GM19043 (cell line): ENCODE data around the gene ITIH1.

Experiments
- ATAC-seq: cut with Tn5 transposase; IDR thresholded peaks from one replicate; pipeline ENCODE4 v1.9.1; 2021; ENCODE audit warnings: low read depth; ENCODE audit not compliant: unreplicated experiment

ITIH1 gene

GRCh38 chr3:52811452-52812011, 34.1 kb downstream of the ITIH1 start:
- no peak for ATAC-seq

DNA sequence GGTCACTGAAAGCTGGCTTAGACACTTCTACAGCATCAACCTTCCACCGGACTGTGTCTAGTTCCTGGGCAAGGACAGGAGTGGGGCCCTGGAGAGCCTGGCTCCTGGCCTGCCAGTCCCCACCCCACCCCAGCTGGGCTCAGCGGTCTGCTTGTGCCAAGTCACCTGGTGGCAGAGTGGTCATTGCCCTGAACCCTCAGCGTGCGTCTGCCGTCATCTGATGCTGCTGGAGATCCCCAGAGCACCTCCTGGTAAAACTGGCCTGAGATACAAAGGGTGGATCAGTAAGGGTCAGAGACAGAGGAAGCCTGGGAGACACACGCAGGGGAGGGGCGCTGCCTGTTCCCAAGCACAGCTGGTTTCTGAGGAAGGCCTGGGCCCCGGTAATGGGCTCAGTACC, 36.4 kb downstream of the ITIH1 start:
- ATAC-seq: no peak

- no peak for ATAC-seq
These were observed 38.8 kb downstream of the ITIH1 start for GRCh38 chr3:52816199-52816598.

- ATAC-seq: no peak
These were observed 39.3 kb downstream of the ITIH1 start for GRCh38 chr3:52816654-52817053.

GRCh38 chr3:52817221-52817620, 39.8 kb downstream of the ITIH1 start:
- ATAC-seq: no peak

DNA sequence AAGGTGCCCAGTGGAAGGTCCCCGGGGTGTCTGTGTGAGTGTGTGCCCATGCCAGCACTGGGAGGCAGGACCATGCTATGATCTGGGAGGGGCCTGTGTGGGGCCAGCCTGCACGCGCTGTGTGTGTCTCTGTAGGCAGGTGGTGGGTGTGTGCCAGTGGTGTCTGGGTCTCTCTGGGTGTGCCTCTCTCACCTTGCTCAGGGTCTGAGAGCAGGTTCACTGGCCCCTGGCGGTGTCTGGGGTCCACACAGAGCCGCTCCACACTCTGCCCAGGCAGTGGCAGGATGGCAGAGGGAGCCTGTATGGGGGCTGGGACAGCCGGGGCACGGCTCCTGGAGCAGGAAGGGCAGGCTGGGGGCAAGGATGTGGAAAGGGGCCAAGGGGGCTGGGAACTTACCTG, 40.5 kb downstream of the ITIH1 start:
- ATAC-seq: no peak

GRCh38 chr3:52819936-52820335, 42.5 kb downstream of the ITIH1 start:
- ATAC-seq: no peak

- no peak for ATAC-seq
These were observed 43.3 kb downstream of the ITIH1 start for GRCh38 chr3:52820736-52821135.

DNA sequence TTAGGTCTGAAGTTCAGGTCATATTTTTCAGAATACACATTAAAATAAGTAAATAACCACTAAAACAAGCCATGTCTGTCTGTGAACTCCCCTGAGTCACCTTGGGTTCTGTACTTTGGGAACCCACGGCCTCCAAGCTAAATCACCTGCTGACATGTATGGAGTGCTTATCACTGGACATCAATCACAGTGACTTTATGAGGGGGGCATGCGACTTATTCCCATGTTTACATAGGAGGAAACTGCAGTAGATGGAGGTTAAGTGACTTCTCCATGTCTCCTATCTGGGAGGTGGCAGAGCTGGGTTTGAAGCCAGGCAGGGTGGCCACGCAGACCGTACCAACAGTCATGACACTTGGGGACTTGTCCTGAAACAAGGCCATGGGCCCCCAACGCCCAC, 45.0 kb downstream of the ITIH1 start:
- ATAC-seq: no peak

DNA sequence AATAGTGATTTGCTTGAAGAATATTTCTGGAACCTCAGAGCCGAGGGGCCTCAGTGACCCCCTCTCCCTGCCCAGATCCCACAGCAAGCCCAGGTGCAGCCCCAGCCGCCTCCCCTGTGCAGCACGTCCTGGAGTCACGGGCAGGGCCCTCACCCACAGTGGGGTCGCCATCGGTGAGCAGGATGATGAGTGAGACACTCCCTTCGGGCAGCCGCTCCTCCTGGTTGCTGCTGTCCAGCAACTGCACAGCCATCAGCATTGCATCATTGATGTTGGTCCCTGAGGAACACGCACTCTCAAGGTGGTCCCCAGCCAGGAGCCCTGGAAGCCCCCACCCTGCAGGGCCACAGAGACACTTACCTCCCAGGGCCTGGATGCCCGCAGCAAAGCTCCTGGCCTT, 46.6 kb downstream of the ITIH1 start:
- no peak for ATAC-seq

DNA sequence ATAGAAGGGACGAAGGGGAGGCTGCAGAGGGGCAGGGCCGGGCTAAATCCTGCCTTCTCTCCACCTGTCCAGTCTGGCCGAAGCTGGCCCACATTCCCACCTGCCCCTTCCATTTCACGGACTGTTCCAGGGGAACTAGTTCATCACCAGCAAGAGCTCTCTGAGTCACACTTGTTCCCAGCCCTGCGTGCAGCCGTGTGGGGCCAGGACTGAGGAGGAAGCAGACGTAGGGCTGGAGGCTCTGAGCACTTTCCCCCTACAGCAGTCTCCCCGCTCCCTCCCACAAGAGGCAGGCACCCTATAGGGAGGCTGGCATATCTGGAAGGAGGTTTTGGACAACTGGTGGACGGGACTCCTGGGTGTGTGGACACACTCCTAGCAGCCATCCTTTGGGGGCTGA, 50.0 kb downstream of the ITIH1 start:
- ATAC-seq: no peak

DNA sequence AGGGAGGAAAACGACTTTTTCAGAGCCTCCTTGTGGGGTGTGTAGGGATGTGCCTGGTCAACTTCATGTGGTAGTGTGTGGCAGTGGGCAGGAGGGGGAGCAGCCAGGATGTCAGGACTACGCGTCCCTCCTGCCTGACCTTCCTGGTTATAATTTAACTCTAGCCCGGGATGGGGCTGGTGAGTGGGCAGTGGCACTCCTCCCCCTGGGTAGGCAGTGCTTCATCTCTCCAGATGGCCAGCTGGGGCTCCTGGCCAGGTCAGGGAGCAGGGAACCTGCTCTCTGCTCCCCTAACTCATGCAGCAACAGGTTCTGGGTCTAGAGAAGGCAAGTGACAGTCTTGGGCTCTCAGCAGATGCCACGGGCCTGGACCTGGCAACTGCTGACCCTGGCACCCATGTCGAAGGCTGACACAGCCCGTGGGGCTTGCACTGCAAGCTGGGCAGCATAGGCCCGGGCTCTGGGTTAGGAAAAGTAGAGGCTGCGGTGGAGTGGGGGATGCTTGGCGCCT, 50.5 kb downstream of the ITIH1 start:
- ATAC-seq: no peak

- no peak for ATAC-seq
These were observed 52.1 kb downstream of the ITIH1 start for GRCh38 chr3:52829482-52829881.

GRCh38 chr3:52829906-52830463, 52.6 kb downstream of the ITIH1 start:
- no peak for ATAC-seq

DNA sequence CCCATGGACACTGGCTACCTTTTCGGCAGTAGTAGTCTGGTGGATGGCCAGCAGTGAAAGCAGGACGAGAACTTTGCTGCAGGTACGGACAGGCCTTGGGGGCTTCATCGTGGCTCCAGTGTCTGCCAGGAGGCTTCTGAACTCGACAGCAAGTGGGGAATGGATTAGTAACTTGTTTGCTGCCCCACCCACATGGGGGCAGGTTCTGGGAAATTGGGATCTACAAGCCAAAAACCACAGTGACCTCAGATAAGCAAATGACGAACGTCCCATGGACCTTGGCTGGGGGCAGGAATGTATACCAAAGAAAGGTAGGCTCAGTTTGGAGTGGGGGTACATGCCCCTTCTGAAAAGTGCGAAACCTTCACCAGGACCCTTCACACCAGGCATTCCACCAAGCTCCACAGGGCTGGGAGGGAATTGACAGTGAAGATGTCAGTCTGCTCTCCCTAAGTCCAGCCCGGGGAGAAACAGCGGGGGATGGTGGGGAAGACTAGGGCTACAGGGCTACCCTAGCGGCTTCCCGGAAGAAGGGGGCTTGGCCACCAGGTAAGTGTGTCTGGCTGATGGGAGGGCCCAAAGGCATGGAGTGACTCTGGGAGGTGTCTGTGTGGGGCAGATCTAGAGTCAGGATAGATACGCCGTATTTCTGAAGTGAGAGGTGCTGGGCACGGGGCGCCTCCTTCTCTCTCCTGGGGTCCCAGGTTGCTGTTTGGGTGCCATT, 53.3 kb downstream of the ITIH1 start, which contains the start of gene ITIH4:
Gene ITIH4 (minus strand): TSS at position 138 of the 724 bp plus-strand sequence. CDS start 30 bp downstream, at position 108.
- no peak for ATAC-seq

DNA sequence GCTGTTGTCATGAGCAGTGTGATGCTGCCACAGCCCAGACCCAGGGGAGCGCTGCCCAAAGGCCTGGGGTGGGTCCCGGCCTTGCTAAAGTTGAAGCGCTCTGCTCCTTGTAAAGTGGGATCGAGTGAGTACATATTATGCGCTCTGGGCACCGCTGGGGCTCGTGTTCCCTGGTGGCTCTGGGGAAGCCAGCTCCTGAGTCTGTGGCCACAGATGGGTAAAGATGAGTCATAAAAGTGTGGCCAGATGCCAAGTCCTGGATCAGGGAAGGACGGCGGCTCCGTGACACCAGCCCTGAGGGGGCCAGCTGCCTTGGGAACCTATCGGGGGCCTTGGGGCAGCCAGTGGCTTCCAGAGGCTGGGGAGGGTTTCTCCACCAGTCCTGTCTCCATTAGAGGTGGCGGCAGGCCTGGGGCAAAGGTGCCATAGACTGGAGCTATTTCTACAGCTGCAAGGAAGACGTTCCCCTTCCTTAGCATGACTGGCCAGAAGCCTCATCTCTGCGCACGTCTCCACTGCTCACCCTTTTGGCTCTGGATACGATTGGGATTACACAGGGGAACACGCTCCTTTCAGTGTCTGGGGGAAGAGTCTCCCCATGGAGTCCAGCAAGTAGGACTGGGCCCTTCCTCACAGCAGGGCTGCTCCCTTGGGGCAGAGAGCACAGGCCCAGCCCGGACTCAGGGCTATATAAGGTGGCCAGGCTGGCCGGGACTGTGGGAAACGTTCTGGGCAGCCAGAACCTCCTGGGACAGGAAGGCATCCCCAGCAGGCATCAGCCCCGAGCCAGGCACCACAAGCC, 54.3 kb downstream of the ITIH1 start:
- no peak for ATAC-seq

DNA sequence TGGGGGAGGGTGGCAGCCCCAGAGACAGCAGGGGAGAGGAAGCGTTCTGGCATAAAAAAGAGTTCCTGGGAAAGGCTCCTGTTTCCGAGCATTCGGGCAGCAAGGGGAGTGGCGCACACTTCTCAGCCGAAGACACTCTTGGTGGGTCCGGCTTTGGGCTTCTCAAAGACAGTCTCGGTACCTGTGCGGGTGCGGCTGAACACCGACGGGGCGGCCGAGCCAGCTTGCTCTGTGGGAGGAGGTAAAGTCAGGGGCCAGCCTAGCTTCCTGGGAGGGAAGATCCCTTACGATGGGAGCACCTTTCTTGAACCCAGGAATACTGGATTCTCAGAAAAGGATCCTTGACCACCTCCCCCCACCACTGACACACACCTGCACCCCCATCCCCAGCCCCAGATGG, 55.8 kb downstream of the ITIH1 start:
- ATAC-seq: no peak

DNA sequence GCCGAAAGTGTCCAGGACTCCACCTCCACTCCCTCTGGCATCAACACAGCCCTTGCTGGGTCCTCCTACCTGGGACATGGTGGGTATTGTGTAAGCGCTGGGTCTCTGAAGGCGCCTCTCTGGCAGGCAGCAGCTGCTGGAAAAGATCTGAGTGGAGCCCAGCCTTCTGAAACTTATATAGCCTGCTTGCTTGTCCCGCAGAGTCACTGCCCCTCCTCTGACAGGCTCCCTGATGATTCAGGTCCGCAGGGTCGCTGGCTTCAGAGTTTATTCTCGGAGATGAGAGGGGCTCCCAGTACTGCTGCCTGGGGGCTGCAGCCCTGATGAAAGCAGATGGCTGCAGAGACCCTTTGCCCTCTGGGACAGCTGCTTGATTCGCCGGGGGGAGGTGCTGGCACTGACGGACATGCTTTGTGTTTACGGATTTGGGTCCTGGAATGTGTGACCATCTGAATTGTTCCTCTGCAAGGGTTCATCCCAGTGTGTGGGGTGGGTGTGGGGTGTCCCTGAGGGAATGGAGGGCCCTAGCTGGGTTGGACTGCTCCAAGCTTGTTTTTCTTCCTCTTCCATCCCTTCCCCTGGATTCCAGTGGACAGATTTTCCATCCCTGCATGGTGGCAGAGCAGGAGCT, 57.6 kb downstream of the ITIH1 start, which contains the start of gene MUSTN1:
Gene MUSTN1 (minus strand): TSS at position 149 of the 631 bp plus-strand sequence. CDS start 71 bp downstream, at position 78.
- no peak for ATAC-seq

DNA sequence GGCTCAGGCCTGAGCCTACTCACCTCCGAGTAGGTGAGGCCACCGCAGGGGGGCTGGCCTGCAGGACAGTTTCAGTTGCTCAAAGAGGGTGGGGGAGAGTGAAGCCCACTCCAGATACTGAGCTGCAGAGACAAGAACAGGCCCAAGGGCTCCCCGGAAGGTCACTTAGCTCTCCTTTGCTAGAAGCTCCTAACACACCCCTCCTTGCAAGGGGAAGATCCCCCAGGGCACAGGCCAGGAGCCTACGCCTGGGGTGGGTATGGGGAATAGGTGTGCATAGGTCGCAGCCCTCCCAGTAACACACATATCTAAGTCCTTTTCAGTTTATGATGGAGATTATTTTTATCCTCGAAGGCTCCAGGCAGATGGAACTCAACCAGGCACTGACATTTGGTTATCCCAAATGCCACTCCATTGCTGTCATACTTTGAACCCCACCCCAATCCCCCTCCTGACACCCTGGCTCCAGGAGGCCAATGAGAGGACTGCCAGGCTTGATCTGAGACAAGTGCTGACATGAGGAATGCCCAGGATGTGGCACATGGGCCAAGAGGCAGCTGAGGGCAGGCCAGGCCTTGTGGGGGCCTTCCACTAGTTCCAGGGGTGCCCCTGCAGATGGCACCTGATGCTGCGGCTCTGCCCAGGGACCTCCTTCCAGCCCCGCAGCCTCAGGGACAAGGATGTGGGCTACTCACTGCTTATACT, 58.5 kb downstream of the ITIH1 start:
- ATAC-seq: no peak

- ATAC-seq: no peak
These were observed 59.1 kb downstream of the ITIH1 start for GRCh38 chr3:52836471-52836845.
